Transverse colon (tissue), 4 donors: ENCODE results near the gene GRM4.

Experiments
- EP300 ChIP-seq: sonication (generic); formaldehyde crosslinking; IDR thresholded peaks from one replicate; pipeline ENCODE4 v1.6.1; 2017; ENCODE audit warnings: antibody characterized with exemption, low read depth
- POLR2A ChIP-seq: fragments of 450-650 bp; IDR thresholded peaks from one replicate; pipeline ENCODE4 v1.6.1; 2016; ENCODE audit warnings: antibody characterized with exemption, mild to moderate bottlenecking, moderate library complexity
- POLR2AphosphoS5 ChIP-seq, 3 donors: sonication (generic); formaldehyde crosslinking; IDR thresholded peaks; one replicate each; pipeline ENCODE4 v1.6.1; 2016; ENCODE audit warnings: antibody characterized with exemption in 3 of 3
- TF ChIP-seq, protein P1 (sequence below), 5 experiments: fragments of 200-600 bp in 3 of 5; fragments of 450-650 bp in 2 of 5; sonication (generic) in 3 of 5; IDR thresholded peaks; 1 replicate in 2 of 5; 2 replicates in 3 of 5; pipeline ENCODE4 v1.5.1; 2016 to 2017; ENCODE audit warnings: antibody characterized with exemption in 5 of 5, inconsistent platforms in 3 of 5, mild to moderate bottlenecking in 2 of 5, moderate library complexity in 1 of 5

DNA sequence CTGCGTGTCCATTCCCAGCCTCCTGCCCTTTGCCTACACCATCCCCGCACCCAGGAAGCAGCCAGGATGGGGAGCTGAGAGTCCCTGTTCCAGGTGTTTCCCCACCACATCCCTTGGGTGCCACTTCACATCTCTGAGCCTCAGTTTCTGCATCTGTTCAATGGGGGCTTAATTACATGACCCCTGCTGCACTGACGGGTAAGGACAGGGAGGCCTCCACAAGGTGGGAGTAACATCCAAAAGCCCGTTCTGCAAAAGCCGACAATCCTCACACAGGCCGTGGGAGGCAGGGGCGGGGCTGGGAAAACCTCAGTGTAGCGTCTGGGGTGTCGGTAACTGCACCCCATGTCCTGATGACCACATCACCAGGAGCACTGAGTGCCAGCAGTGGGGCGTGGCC lies 41.3 kb downstream of the GRM4 start:
- TF ChIP-seq, protein P1, sequence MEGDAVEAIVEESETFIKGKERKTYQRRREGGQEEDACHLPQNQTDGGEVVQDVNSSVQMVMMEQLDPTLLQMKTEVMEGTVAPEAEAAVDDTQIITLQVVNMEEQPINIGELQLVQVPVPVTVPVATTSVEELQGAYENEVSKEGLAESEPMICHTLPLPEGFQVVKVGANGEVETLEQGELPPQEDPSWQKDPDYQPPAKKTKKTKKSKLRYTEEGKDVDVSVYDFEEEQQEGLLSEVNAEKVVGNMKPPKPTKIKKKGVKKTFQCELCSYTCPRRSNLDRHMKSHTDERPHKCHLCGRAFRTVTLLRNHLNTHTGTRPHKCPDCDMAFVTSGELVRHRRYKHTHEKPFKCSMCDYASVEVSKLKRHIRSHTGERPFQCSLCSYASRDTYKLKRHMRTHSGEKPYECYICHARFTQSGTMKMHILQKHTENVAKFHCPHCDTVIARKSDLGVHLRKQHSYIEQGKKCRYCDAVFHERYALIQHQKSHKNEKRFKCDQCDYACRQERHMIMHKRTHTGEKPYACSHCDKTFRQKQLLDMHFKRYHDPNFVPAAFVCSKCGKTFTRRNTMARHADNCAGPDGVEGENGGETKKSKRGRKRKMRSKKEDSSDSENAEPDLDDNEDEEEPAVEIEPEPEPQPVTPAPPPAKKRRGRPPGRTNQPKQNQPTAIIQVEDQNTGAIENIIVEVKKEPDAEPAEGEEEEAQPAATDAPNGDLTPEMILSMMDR (IDR thresholded peaks at IDR 0.05), result no peak
- TF ChIP-seq POLR2A (no peak), POLR2AphosphoS5 (IDR thresholded peaks at IDR 0.05) (no peak), EP300 (no peak)
